AG04450 (cell line): ENCODE measurements around the gene MRPS6. TPM values are rescaled to one million over a fixed set of nuclear protein-coding genes. Genes with fewer than 3 reads are reported as not detected.

Experiments
- CTCF ChIA-PET: fragments of 300-600, 350-600 bp; formaldehyde crosslinking; extraction: SDS; loops from one replicate; lab custom pipeline; 2022; ENCODE audit warnings: antibody characterized with exemption, inconsistent platforms; lab: Charles Lee
- POLR2A ChIA-PET: fragments of 350-600 bp; formaldehyde crosslinking; extraction: SDS; loops from one replicate; lab custom pipeline; 2021; ENCODE audit warnings: antibody characterized with exemption, inconsistent platforms; lab: Yijun Ruan, JAX
- DNase-seq: peaks from one replicate; pipeline ENCODE4 v3.0.0-alpha.2; 2011; ENCODE audit warnings: low read depth, low spot score
- H3K27ac ChIP-seq: one replicate; pipeline ENCODE4 v1.5.1; 2012; ENCODE audit warnings: low read depth, low read length, control low read depth
- H3K27me3 ChIP-seq: one replicate; pipeline ENCODE4 v1.6.0; 2012; ENCODE audit warnings: low read length; ENCODE audit not compliant: control insufficient read depth, insufficient read depth
- H3K4me3 ChIP-seq: 2 replicates; pipeline ENCODE4 v1.5.1; 2011; ENCODE audit warnings: mild to moderate bottlenecking, low read depth, low read length, control low read depth
- H3K9me3 ChIP-seq: 2 replicates; pipeline ENCODE4 v1.5.1; 2012; ENCODE audit warnings: low read length; ENCODE audit not compliant: control insufficient read depth, insufficient read depth
- polyA plus RNA-seq: library from polyadenylated mRNA; depleted of rRNA; stranded (reverse); fragments of >200 nt; gene quantifications from 2 replicates; pipeline ENCODE4 v1.2.3, GENCODE V29; 2011
- TF ChIP-seq, protein P1 (sequence below): IDR thresholded peaks from 2 replicates; pipeline ENCODE4 v1.5.1; 2011; ENCODE audit warnings: low read depth, low read length, control low read depth, inconsistent platforms

The MRPS6 gene
- polyA plus RNA-seq, 1 experiment = 35.8 TPM

DNA sequence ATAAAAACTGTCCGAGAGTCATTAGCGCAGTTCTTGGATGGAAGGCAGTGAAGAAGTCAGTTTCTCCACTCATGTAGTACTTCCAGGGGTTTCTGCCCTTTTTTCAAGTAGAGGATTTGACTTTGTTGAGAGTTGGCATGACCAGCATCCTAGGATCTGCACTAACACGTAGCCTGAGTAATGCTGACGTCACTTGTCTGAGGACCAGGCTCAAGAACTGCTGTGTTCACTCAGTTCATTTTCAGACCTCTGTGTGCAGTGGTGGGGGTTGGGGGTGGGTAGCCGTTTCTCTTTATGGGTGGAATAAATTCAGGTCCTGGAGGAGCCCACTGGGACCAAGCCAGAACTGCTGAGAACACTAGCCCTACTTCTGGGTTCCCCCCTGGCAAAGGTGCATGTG lies 53.3 kb downstream of the MRPS6 start:
- peak; percentile 30 for DNase-seq
- no peak overlapping the region for H3K4me3 ChIP-seq
- no peaks in the 10 kb centered on the region for H3K9me3 ChIP-seq
- peak overlapping the region; percentile 22 for H3K27ac ChIP-seq
- ChIA-PET POLR2A (no interaction called here), CTCF (no interaction called here)
- H3K27me3 ChIP-seq = no peaks in the 10 kb centered on the region
- TF ChIP-seq, protein P1, sequence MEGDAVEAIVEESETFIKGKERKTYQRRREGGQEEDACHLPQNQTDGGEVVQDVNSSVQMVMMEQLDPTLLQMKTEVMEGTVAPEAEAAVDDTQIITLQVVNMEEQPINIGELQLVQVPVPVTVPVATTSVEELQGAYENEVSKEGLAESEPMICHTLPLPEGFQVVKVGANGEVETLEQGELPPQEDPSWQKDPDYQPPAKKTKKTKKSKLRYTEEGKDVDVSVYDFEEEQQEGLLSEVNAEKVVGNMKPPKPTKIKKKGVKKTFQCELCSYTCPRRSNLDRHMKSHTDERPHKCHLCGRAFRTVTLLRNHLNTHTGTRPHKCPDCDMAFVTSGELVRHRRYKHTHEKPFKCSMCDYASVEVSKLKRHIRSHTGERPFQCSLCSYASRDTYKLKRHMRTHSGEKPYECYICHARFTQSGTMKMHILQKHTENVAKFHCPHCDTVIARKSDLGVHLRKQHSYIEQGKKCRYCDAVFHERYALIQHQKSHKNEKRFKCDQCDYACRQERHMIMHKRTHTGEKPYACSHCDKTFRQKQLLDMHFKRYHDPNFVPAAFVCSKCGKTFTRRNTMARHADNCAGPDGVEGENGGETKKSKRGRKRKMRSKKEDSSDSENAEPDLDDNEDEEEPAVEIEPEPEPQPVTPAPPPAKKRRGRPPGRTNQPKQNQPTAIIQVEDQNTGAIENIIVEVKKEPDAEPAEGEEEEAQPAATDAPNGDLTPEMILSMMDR = no peak

DNA sequence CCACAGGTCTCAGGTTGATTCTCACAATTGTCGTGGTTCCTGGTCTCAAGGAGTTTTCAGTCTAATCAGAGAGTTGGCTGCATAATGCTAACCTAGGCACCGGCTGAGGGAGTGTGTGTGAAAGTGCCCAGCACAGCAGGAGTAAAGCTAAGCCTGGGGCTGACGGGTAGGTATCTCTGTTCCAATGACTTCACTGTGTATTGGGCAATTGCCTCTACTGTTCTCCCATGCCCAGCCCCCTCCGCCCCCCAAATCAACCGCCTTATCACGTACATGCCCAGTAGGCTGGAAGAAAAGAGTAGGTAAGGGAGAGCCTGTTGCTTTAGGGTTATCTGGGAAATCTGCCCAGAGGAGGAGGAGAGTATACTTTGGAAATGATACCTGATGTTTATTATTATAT lies 54.7 kb downstream of the MRPS6 start:
- no peak for DNase-seq
- TF ChIP-seq, protein P1 = no peak
- no peaks in the 10 kb centered on the region for H3K27me3 ChIP-seq
- POLR2A ChIA-PET = no interaction called here
- CTCF ChIA-PET = interaction anchor here (0.8 to 2.0 kb wide), 5 partner anchors 8 to 195 kb away, joined by 3 to 8 read pairs (median 4); no protein-coding TSS in a partner anchor
- no peak overlapping the region for H3K27ac ChIP-seq
- H3K9me3 ChIP-seq = no peaks in the 10 kb centered on the region
- H3K4me3 ChIP-seq = no peak overlapping the region

DNA sequence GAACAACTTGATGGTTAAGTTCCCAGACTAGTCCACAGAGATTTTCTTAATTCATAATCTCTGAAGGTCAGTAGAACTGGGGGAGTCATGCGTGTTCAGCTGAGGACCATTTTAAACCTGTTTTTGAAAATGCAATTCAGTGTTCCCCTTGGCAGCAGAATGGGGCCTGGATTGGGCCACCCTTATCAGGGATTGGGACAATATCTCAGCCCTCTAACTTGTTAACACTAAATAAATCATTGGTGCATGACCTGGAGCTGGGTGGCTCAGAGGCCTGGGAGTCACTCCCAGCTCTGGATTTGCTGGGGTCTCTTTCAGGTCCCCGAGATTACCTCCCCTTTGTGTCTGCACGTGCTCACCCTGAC lies 55.3 kb downstream of the MRPS6 start:
- POLR2A ChIA-PET = interaction anchor here (1.0 kb wide), 1 partner anchor 26 kb away, joined by 3 read pairs; no protein-coding TSS in a partner anchor
- Histone ChIP-seq H3K27ac (peak overlapping the region; percentile 88), H3K27me3 (no peaks in the 10 kb centered on the region), H3K9me3 (no peaks in the 10 kb centered on the region), H3K4me3 (no peak overlapping the region)
- TF ChIP-seq, protein P1 = no peak
- CTCF ChIA-PET = interaction anchor here (0.8 to 2.0 kb wide), 9 partner anchors 9 to 204 kb away, joined by 3 to 9 read pairs (median 4); no protein-coding TSS in a partner anchor
- DNase-seq = no peak

DNA sequence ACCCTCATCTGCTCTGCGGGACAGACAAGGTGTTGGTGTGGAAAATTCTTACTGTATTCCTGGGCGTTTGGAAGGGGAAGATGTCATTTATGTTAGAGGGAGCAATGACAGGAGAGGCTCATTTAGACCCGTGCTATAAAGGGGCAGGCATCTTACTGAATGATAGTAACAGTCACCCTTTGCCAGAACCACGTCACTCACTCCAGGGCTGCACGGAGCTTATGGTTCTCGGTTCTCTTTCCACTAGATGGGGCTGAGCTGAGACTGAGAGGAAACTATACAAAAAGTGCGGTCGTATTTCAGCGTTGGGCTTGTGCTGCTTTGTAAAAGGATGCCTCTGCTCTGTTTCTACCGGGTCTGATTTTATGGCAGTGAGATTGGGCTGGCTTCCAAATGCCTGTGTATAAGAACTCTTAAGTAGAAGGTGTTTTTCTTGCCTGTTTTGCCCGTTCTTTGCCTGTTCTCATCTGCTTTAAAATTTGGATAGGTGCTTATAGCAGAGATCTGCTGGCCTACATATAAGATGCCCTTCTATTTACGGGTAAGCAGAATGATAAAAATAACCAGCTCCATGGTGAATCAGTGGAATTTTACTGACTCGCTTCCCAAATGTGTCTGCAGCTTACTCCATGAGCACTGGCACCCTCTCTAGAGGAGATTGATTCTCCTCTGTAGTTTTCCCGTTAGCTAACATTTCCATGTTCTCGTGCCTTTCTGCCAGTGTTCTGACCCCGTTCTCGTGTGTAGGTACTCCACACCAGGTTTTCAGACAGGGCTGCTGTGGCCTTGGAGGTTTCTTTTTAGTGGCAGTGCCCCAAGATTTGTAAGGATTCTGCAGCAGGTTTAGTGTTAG lies 55.9 kb downstream of the MRPS6 start:
- TF ChIP-seq, protein P1 = peak; percentile 69
- CTCF ChIA-PET = interaction anchor here (0.6 to 2.0 kb wide), 14 partner anchors 9 to 222 kb away, joined by 3 to 9 read pairs (median 4); no protein-coding TSS in a partner anchor
- POLR2A ChIA-PET = interaction anchor here (0.6 to 1.0 kb wide), 4 partner anchors 27 to 225 kb away, joined by 3 to 4 read pairs (median 3); no protein-coding TSS in a partner anchor
- no peaks in the 10 kb centered on the region for H3K9me3 ChIP-seq
- peak overlapping the region; percentile 47 for H3K4me3 ChIP-seq
- H3K27ac ChIP-seq = peak overlapping the region; percentile 88
- H3K27me3 ChIP-seq = no peaks in the 10 kb centered on the region
- DNase-seq = peak; percentile 78
